ENCODE data around the gene MPRIP. TPM values are rescaled to one million over a fixed set of nuclear protein-coding genes. Genes with fewer than 3 reads are reported as not detected.

The MPRIP gene
- total RNA-seq, 1 experiment from 2014 or later, result 132 TPM

GRCh38 chr17:17144916-17145665, 102.8 kb downstream of the MPRIP start:
- H3K14ac ChIP-seq (ENCODE audit: insufficient read depth, low read length), result no peak overlapping the region
- no peak overlapping the region for H2BK120ac ChIP-seq (ENCODE audit: low read depth, low read length, poor library complexity, severe bottlenecking)
- H3K4me2 ChIP-seq (ENCODE audit: insufficient read depth, insufficient read length, low read length), result no peak overlapping the region
- no peaks in the 10 kb centered on the region for H3K9me3 Mint-ChIP-seq
- no peak overlapping the region for H3K9ac ChIP-seq (ENCODE audit: extremely low read depth, insufficient read length, low read length)
- no peak overlapping the region for H3K18ac ChIP-seq (ENCODE audit: insufficient read length, low read depth, low read length)
- H3K56ac ChIP-seq (ENCODE audit: insufficient read length, low read depth, low read length), result no peak overlapping the region
- H3K4me1 Mint-ChIP-seq, result peaks cover 9 to 21% of the 10 kb centered on the region in 2 experiments
- WGBS (ENCODE audit: extremely low coverage, insufficient read length, low lambda C conversion rate), result no CpG with 5 or more reads among the region's 13 CpGs
- H4K5ac ChIP-seq (ENCODE audit: insufficient read length, low read depth, low read length), result no peak overlapping the region
- H3K9me3 ChIP-seq (ENCODE audit: control insufficient read depth, low read depth, low read length), result no peaks in the 10 kb centered on the region
- H3K4me1 ChIP-seq (ENCODE audit: insufficient read depth, low read length), result no peaks in the 10 kb centered on the region
- no peak overlapping the region for H2AFZ ChIP-seq (ENCODE audit: low read length)
- H2BK15ac ChIP-seq (ENCODE audit: low read depth, low read length), result no peak overlapping the region
- H2BK5ac ChIP-seq (ENCODE audit: insufficient read length, low read length), result no peak overlapping the region
- H3K79me1 ChIP-seq (ENCODE audit: insufficient read depth, low read depth, low read length, poor library complexity, severe bottlenecking), result no peaks in the 10 kb centered on the region
- H4K20me1 ChIP-seq (ENCODE audit: control insufficient read depth, insufficient read depth, insufficient read length), result no peaks in the 10 kb centered on the region
- no peak overlapping the region for H4K8ac ChIP-seq (replicated peaks; ENCODE audit: insufficient read length, low read depth, low read length)
- no peaks in the 10 kb centered on the region for H3K23me2 ChIP-seq (ENCODE audit: insufficient read length, low read depth, low read length, poor library complexity, severe bottlenecking)
- H2AK5ac ChIP-seq (ENCODE audit: insufficient read length, low read length), result no peak overlapping the region
- no peak for TF ChIP-seq CTCF (conservative IDR thresholded peaks at IDR 0.05)
- no peak overlapping the region for H3K23ac ChIP-seq (ENCODE audit: insufficient read length, low read depth, low read length)
- no peak overlapping the region for H3K27ac Mint-ChIP-seq
- no peaks in the 10 kb centered on the region for H3K27me3 ChIP-seq (ENCODE audit: insufficient read depth, low read length)
- H2BK12ac ChIP-seq (ENCODE audit: insufficient read length, low read depth, low read length), result no peak overlapping the region
- no peak overlapping the region for H3K4ac ChIP-seq (ENCODE audit: low read depth, low read length)
- no peak overlapping the region for H3K27ac ChIP-seq (ENCODE audit: insufficient read length, low read depth, low read length)
- H3T11ph ChIP-seq (ENCODE audit: low read length), result no peak overlapping the region
- H3K36me3 Mint-ChIP-seq (ENCODE audit: insufficient read depth in 1 of 3, low read depth in 3 of 3), result peaks cover 10 to 58% (median 41%) of the 10 kb centered on the region in 3 experiments; a peak in 6 of 7 replicates
- H3K4me3 Mint-ChIP-seq, result no peak overlapping the region
- no peak for DNase-seq
- no peak overlapping the region for H2BK20ac ChIP-seq (ENCODE audit: low read depth, low read length, poor library complexity, severe bottlenecking)
- H4K91ac ChIP-seq (ENCODE audit: insufficient read length, low read depth, low read length), result no peak overlapping the region
- no peaks in the 10 kb centered on the region for H3K27me3 Mint-ChIP-seq (ENCODE audit: low read depth)
- no peaks in the 10 kb centered on the region for H3K79me2 ChIP-seq (ENCODE audit: insufficient read depth, low read length)

Data from H9 (cell line).